GM06990 (cell line): Measurements from ENCODE around the gene RABGGTB.
A peak's percentile ranks its signal among the peaks of the same experiment; 100 is the strongest.
"Not testable (repeated sequence)": the region's sequence is repeated elsewhere in the genome, so short reads cannot be mapped to it uniquely, and the experiment has no call there.

Experiments used
- DNase-seq: peaks from one replicate; pipeline ENCODE4 v3.0.0-alpha.2; 2011; ENCODE audit not compliant: insufficient read length; ENCODE audit errors: extremely low read depth
- H3K27me3 ChIP-seq: replicated peaks from 2 replicates; pipeline ENCODE4 v1.6.0; 2011; ENCODE audit warnings: low read length; ENCODE audit not compliant: control insufficient read depth, insufficient read depth
- H3K36me3 ChIP-seq: 2 replicates; pipeline ENCODE4 v1.5.1; 2011; ENCODE audit warnings: low read length; ENCODE audit not compliant: control insufficient read depth, insufficient read depth
- H3K4me3 ChIP-seq: replicated peaks from 2 replicates; pipeline ENCODE4 v1.5.1; 2011; ENCODE audit warnings: low read depth, mild to moderate bottlenecking, control low read depth, low read length
- CTCF ChIP-seq: IDR thresholded peaks from 2 replicates; pipeline ENCODE4 v1.5.1; 2011; ENCODE audit warnings: low read length, control low read depth, mild to moderate bottlenecking, inconsistent platforms; ENCODE audit not compliant: insufficient read depth, poor library complexity, severe bottlenecking

The RABGGTB gene

GRCh38 chr1:75785983-75786853 lies at the start of gene RABGGTB:
Gene RABGGTB (plus strand): TSS chr1:75786256. CDS start chr1:75786272, 16 bp downstream.
- H3K36me3 ChIP-seq = peaks cover 4% of the 10 kb centered on the region; the same call in 1 of the 2 replicates
- peak; percentile 97 for DNase-seq
- H3K4me3 ChIP-seq = peak within 1 kb of the TSS; percentile 81
- no peak for TF ChIP-seq CTCF
- no peaks in the 10 kb centered on the region for H3K27me3 ChIP-seq

GRCh38 chr1:75742047-75742625 lies 43.9 kb upstream of the RABGGTB start:
- Histone ChIP-seq H3K36me3 (peaks cover 16% of the 10 kb centered on the region), H3K27me3 (no peaks in the 10 kb centered on the region), H3K4me3 (no peak overlapping the region)
- no peak for DNase-seq
- TF ChIP-seq CTCF = no peak

- TF ChIP-seq CTCF = no peak
- peaks cover 14% of the 10 kb centered on the region for H3K36me3 ChIP-seq
- peak; percentile 40 for DNase-seq
Observed at GRCh38 chr1:75745276-75745675, 40.8 kb upstream of the RABGGTB start.

DNA sequence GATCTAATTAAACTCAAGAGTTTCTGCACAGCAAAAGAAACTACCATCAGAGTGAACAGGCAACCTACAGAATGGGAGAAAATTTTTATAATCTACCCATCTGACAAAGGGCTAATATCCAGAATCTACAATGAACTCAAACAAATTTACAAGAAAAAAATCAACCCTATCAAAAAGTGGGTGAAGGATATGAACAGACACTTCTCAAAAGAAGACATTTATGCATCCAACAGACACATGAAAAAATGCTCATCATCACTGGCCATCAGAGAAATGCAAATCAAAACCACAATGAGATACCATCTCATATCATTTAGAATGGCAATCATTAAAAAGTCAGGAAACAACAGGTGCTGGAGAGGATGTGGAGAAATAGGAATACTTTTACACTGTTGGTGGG lies 28.8 kb upstream of the RABGGTB start:
- not testable (repeated sequence) for H3K27me3 ChIP-seq, H3K4me3 ChIP-seq, DNase-seq
- peaks cover 11% of the 10 kb centered on the region for H3K36me3 ChIP-seq

More at GRCh38 chr1:75745276-75745675, 40.8 kb upstream of the RABGGTB start:
- no peak overlapping the region for H3K4me3 ChIP-seq
- H3K27me3 ChIP-seq = no peaks in the 10 kb centered on the region

GRCh38 chr1:75758543-75758942 lies 27.5 kb upstream of the RABGGTB start:
- not testable (repeated sequence) for DNase-seq, H3K4me3 ChIP-seq, H3K27me3 ChIP-seq, H3K36me3 ChIP-seq

GRCh38 chr1:75764057-75764655 lies 21.9 kb upstream of the RABGGTB start:
- no peaks in the 10 kb centered on the region; the same call in 1 of the 2 replicates for H3K36me3 ChIP-seq
- TF ChIP-seq CTCF = no peak
- no peaks in the 10 kb centered on the region for H3K27me3 ChIP-seq
- H3K4me3 ChIP-seq = no peak overlapping the region
- no peak for DNase-seq
